Erythroblast (primary cell): Measurements from ENCODE around the gene KIF5A.

Experiments used
- GATA1 ChIP-seq: IDR thresholded peaks from 2 replicates; pipeline ENCODE4 v1.6.1; 2011; ENCODE audit warnings: low read depth, mild to moderate bottlenecking, control low read depth, low read length, moderate library complexity
- POLR2A ChIP-seq: IDR thresholded peaks from 2 replicates; pipeline ENCODE4 v1.6.1; 2011; ENCODE audit warnings: mild to moderate bottlenecking, low read length

- no peak for TF ChIP-seq POLR2A
- TF ChIP-seq GATA1 = no peak
Measured at GRCh38 chr12:57515408-57515933, 34.4 kb upstream of the KIF5A start.
